K562 (cell line): ENCODE data around the gene SMIM36. TPM values are rescaled to one million over a fixed set of nuclear protein-coding genes. Genes with fewer than 3 reads are reported as not detected.

ENCODE experiments used
- ATAC-seq: fragments of 200-7000 bp; cut with Tn5 transposase; 3 replicates; pipeline ENCODE4 v1.9.1; 2020; ENCODE audit warnings: moderate library complexity
- BruUV-seq: library from RNA; stranded (reverse); fragments of 400-500 nt; replicated peaks from 2 replicates; lab custom pipeline; 2021; lab: Mats Ljungman, UMichigan
- CTCF ChIA-PET: fragments of 300-600 bp; formaldehyde crosslinking; extraction: SDS; loops from one replicate; lab custom pipeline; 2021; ENCODE audit warnings: low intra/inter-chr PET ratio; lab: Yijun Ruan, JAX
- POLR2A ChIA-PET: fragments of 300-600, 350-650 bp; sonication (Branson Sonifier 250); formaldehyde crosslinking; extraction: SDS; loops from one replicate; lab custom pipeline; 2021; ENCODE audit warnings: antibody characterized with exemption, inconsistent platforms; lab: Yijun Ruan, JAX
- DNase-seq, 4 experiments: peaks; one replicate each; pipeline versions ENCODE4 v3.0.0 to v3.0.0-alpha.2; 2011 to 2018; ENCODE audit warnings: low spot score in 3 of 4, mixed read lengths in 3 of 4; ENCODE audit errors: extremely low read depth in 1 of 4
- FAIRE-seq: peaks from 2 replicates; lab custom pipeline; 2011; peaks lifted over from hg19 to GRCh38; lab: Jason Lieb, UNC
- H2AFZ ChIP-seq: 2 replicates; pipeline ENCODE4 v1.6.0; 2011; ENCODE audit warnings: low read depth, low read length, control low read depth, inconsistent platforms
- H3K27ac ChIP-seq: fragments of 200-600 bp; 3 replicates; pipeline ENCODE4 v1.8.0; 2011; ENCODE audit warnings: low read depth, mild to moderate bottlenecking, control low read depth, inconsistent platforms, low read length, moderate library complexity, mixed read lengths; ENCODE audit errors: extremely low read depth
- H3K27me3 ChIP-seq, 2 experiments: fragments of 300-600 bp in 1 of 2; 2 replicates in 1 of 2; 3 replicates in 1 of 2; pipeline versions ENCODE4 v1.6.0 to v1.8.0; 2011; ENCODE audit warnings: inconsistent platforms in 2 of 2, low read length in 2 of 2, mild to moderate bottlenecking in 1 of 2, mixed read lengths in 1 of 2, moderate library complexity in 1 of 2; ENCODE audit not compliant: control insufficient read depth in 2 of 2, insufficient read depth in 2 of 2
- H3K36me3 ChIP-seq: fragments of 300-600 bp; 3 replicates; pipeline ENCODE4 v1.8.0; 2011; ENCODE audit warnings: mild to moderate bottlenecking, low read length, inconsistent platforms; ENCODE audit not compliant: control insufficient read depth, insufficient read depth
- H3K4me1 ChIP-seq, 2 experiments: fragments of 200-600 bp in 1 of 2; replicated peaks in 1 of 2; 2 replicates in 1 of 2; 3 replicates in 1 of 2; pipeline versions ENCODE4 v1.5.1 to v1.8.0; 2011; ENCODE audit warnings: inconsistent platforms in 2 of 2, low read length in 2 of 2, mild to moderate bottlenecking in 1 of 2, mixed read lengths in 1 of 2, moderate library complexity in 1 of 2; ENCODE audit not compliant: control insufficient read depth in 2 of 2, insufficient read depth in 2 of 2
- H3K4me2 ChIP-seq: 2 replicates; pipeline ENCODE4 v1.6.1; 2011; ENCODE audit warnings: low read length, control low read depth, inconsistent platforms, mixed read lengths; ENCODE audit not compliant: insufficient read depth
- H3K4me3 ChIP-seq: fragments of 200-600 bp; sonication (generic), shearing (Covaris generic); 2 replicates; pipeline ENCODE4 v1.5.1; 2016; ENCODE audit warnings: control low read depth, inconsistent platforms
- H3K79me2 ChIP-seq: fragments of 200-600 bp; 3 replicates; pipeline ENCODE4 v1.8.0; 2011; ENCODE audit warnings: low read length, inconsistent platforms; ENCODE audit not compliant: control insufficient read depth, insufficient read depth
- H3K9ac ChIP-seq, 2 experiments: 2 replicates each; pipeline versions ENCODE4 v1.6.0 to v1.6.1; 2011; ENCODE audit warnings: low read depth in 2 of 2, low read length in 2 of 2, control low read depth in 1 of 2, inconsistent platforms in 1 of 2, mild to moderate bottlenecking in 1 of 2, mixed read lengths in 1 of 2; ENCODE audit not compliant: insufficient read depth in 1 of 2
- H3K9me1 ChIP-seq: one replicate; pipeline ENCODE4 v1.6.0; 2011; ENCODE audit warnings: inconsistent platforms, mild to moderate bottlenecking, low read length, moderate library complexity; ENCODE audit not compliant: control insufficient read depth, insufficient read depth
- H3K9me3 ChIP-seq: replicated peaks from 2 replicates; pipeline ENCODE4 v1.5.1; 2011; ENCODE audit warnings: low read depth, low read length, inconsistent platforms; ENCODE audit not compliant: control insufficient read depth, insufficient read depth
- H4K20me1 ChIP-seq: replicated peaks from 2 replicates; pipeline ENCODE4 v1.6.1; 2011; ENCODE audit warnings: low read length, inconsistent platforms, mixed read lengths; ENCODE audit not compliant: control insufficient read depth, insufficient read depth
- ARID3A ChIP-seq: IDR thresholded peaks from 2 replicates; pipeline ENCODE4 v1.6.1; 2012; ENCODE audit warnings: low read depth, low read length, improper control_type of control experiment, borderline replicate concordance
- CBX1 ChIP-seq: sonication (generic); IDR thresholded peaks from 2 replicates; pipeline ENCODE4 v1.6.1; 2016; ENCODE audit warnings: antibody characterized with exemption, low read depth, mild to moderate bottlenecking
- CLOCK ChIP-seq: fragments of 250-450 bp; sonication (Bioruptor Pico); IDR thresholded peaks from 2 replicates; pipeline ENCODE4 v1.4.0; 2020; ENCODE audit warnings: mild to moderate bottlenecking, moderate library complexity, borderline replicate concordance
- CREB3L1 ChIP-seq: fragments of 450-650 bp; IDR thresholded peaks from 2 replicates; pipeline ENCODE4 v1.6.1; 2014; ENCODE audit warnings: low read depth, mild to moderate bottlenecking, moderate library complexity, borderline replicate concordance
- ETV1 ChIP-seq: fragments of 450-650 bp; conservative IDR thresholded peaks from 2 replicates; pipeline ENCODE4 v1.6.1; 2016; ENCODE audit warnings: missing genetic modification characterization, control low read depth, low read depth, missing compliant biosample characterization
- RBM17 ChIP-seq: fragments of 200-400 bp; formaldehyde crosslinking; IDR thresholded peaks from 2 replicates; pipeline ENCODE4 v1.6.1; 2017; ENCODE audit warnings: low read depth, mild to moderate bottlenecking, low read length, borderline replicate concordance
- TEAD4 ChIP-seq, 2 experiments: sonication (generic) in 1 of 2; formaldehyde crosslinking in 1 of 2; IDR thresholded peaks; 2 replicates each; pipeline versions ENCODE4 v1.6.1 to v1.8.0; 2012 to 2022; ENCODE audit warnings: borderline replicate concordance in 1 of 2, inconsistent platforms in 1 of 2, low read length in 1 of 2, mild to moderate bottlenecking in 1 of 2, missing genetic modification reagents in 1 of 2
- ZNF780A ChIP-seq: fragments of 250-450 bp; sonication (Bioruptor Pico); IDR thresholded peaks from 2 replicates; pipeline ENCODE4 v1.5.0; 2021; ENCODE audit warnings: mild to moderate bottlenecking
- ZNF830 ChIP-seq: fragments of 250-450 bp; sonication (Bioruptor Pico); IDR thresholded peaks from 2 replicates; pipeline ENCODE4 v1.5.0; 2021; ENCODE audit warnings: mild to moderate bottlenecking
- WGBS: fragments of 100-300 bp; shearing (Covaris generic); methylation state at CpG from one replicate; pipeline ENCODE4 v1.1.6; 2016; ENCODE audit warnings: low coverage, mixed read lengths; ENCODE audit not compliant: insufficient coverage; ENCODE audit errors: missing lambda C conversion rate; 5-methylcytosine and 5-hydroxymethylcytosine counted together
- in situ Hi-C: fragments of 300-500 bp; cut with MboI; formaldehyde crosslinking; loops from 4 replicates; pipeline ENCODE4 v1.15.0; 2018; ENCODE audit warnings: inconsistent platforms, mixed read lengths
- intact Hi-C: fragments of 100-400 bp; cut with micrococcal nuclease; formaldehyde crosslinking; loops from 2 replicates; pipeline ENCODE4 v1.14.2; 2022
- polyA plus RNA-seq, 8 experiments: library from polyadenylated mRNA; depleted of rRNA in 4 of 8; stranded (reverse) in 5 of 8; unstranded in 3 of 8; fragments of >200 nt; fragmentation: Nextera tagmentation in 2 of 8; fragmentation: Illumina TruSeq in 1 of 8; extraction: Ambion mirVana in 2 of 8; extraction: Trizol in 1 of 8; gene quantifications; 2 replicates each; pipeline versions ENCODE4 v1.2.1 to v1.2.3, GENCODE V29; 2011 to 2014; ENCODE audit warnings: inconsistent platforms in 1 of 8, missing spikeins in 1 of 8
- total RNA-seq, 7 experiments: library from RNA; depleted of rRNA in 6 of 7; stranded (reverse); fragments of >200 nt in 6 of 7; fragmentation: Illumina TruSeq in 2 of 7; extraction: Trizol in 2 of 7; gene quantifications; 2 replicates each; pipeline versions ENCODE4 v1.2.1 to v1.2.3, GENCODE V29; 2011 to 2021; ENCODE audit warnings: low replicate concordance in 1 of 7

SMIM36 gene
- total and polyA plus RNA-seq, 9 of the 15 experiments (the other 6 are each of a cell fraction or from before 2014, with no cell fraction given) = not detected

DNA sequence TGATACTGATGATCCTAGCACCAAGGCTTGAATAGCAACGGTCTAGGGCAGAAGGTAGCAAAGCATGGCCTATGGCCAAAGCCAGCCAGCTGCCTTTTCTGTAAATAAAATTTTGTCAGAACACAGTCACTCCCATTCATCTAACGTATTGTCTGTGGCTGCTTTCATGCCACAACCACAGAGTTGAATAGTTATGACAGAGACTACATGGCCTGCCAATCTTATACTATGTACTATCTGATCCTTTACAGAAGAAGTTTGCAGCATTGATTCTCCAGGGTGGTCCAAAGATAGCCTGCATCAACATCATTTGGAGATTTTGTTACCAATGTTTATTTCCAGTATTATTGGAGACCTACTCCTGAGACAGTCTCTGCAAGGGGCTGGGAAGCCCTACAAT lies 69.7 kb downstream of the SMIM36 start:
- Histone ChIP-seq H3K9me1 (no peaks in the 10 kb centered on the region), H3K27ac (no peak overlapping the region), H3K4me3 (no peak overlapping the region), H3K4me1 (peaks cover 0 to 14% of the 10 kb centered on the region in 2 experiments; a peak in 2 of 5 replicates), H3K9me3 (no peaks in the 10 kb centered on the region), H2AFZ (no peak overlapping the region), H3K36me3 (no peaks in the 10 kb centered on the region), H3K27me3 (no peaks in the 10 kb centered on the region), H3K79me2 (no peaks in the 10 kb centered on the region), H3K4me2 (no peak overlapping the region), H3K9ac (no peak overlapping the region), H4K20me1 (no peaks in the 10 kb centered on the region)
- BruUV-seq = no TSS peak
- FAIRE-seq (no peak), DNase-seq (no peak), ATAC-seq (no peak; the same call in 2 of the 3 replicates)
- 16% methylated on average over 2 of the region's 2 CpGs for whole genome bisulfite sequencing
- intact Hi-C loops (no loop called here), in situ Hi-C loops (no loop called here)
- TF ChIP-seq ZNF780A (no peak), ETV1 (no peak), CREB3L1 (no peak), CLOCK (CRISPR knock-in tag) (no peak), TEAD4 (IDR thresholded peaks at IDR 0.05; ENCODE audit: low read length) (no peak), TEAD4 (CRISPR knock-in tag; IDR thresholded peaks at IDR 0.05; ENCODE audit: borderline replicate concordance) (no peak), RBM17 (no peak), ARID3A (no peak), ZNF830 (CRISPR knock-in tag) (no peak), CBX1 (no peak)
- POLR2A ChIA-PET = no interaction called here
- CTCF ChIA-PET = no interaction called here
